Vagina (tissue), 2 donors: Measurements from ENCODE around the gene ATRIP.

Experiments
- CTCF ChIP-seq, 3 experiments: fragments of 450-650 bp in 2 of 3; fragments of 200-600 bp in 1 of 3; sonication (generic) in 1 of 3; IDR thresholded peaks; one replicate each; pipeline ENCODE4 v1.5.1; 2017 to 2019; ENCODE audit warnings: antibody characterized with exemption in 3 of 3, mild to moderate bottlenecking in 2 of 3, moderate library complexity in 2 of 3
- POLR2A ChIP-seq, 2 donors: fragments of 450-650 bp; IDR thresholded peaks; one replicate each; pipeline ENCODE4 v1.6.1; 2017; ENCODE audit warnings: antibody characterized with exemption in 2 of 2, mild to moderate bottlenecking in 2 of 2, moderate library complexity in 2 of 2
- POLR2AphosphoS5 ChIP-seq, 2 donors: sonication (generic); formaldehyde crosslinking; IDR thresholded peaks; one replicate each; pipeline ENCODE4 v1.9.0; 2017; ENCODE audit warnings: antibody characterized with exemption in 2 of 2, mild to moderate bottlenecking in 2 of 2, low read depth in 1 of 2; ENCODE audit not compliant: insufficient read depth in 1 of 2

GRCh38 chr3:48437812-48438211 lies 8.7 kb upstream of the ATRIP start:
- TF ChIP-seq CTCF (IDR thresholded peaks at IDR 0.05): no peak
- no peak for TF ChIP-seq POLR2A (IDR thresholded peaks at IDR 0.05)
- no peak for TF ChIP-seq POLR2AphosphoS5 (IDR thresholded peaks at IDR 0.05; ENCODE audit: insufficient read depth in 1 of 2, low read depth in 1 of 2)
